Vagina (tissue), 2 donors: Measurements from ENCODE around the gene EPB41.

Source experiments
- CTCF ChIP-seq, 3 experiments: fragments of 450-650 bp in 2 of 3; fragments of 200-600 bp in 1 of 3; sonication (generic) in 1 of 3; IDR thresholded peaks; one replicate each; pipeline ENCODE4 v1.5.1; 2017 to 2019; ENCODE audit warnings: antibody characterized with exemption in 3 of 3, mild to moderate bottlenecking in 2 of 3, moderate library complexity in 2 of 3
- POLR2A ChIP-seq, 2 donors: fragments of 450-650 bp; IDR thresholded peaks; one replicate each; pipeline ENCODE4 v1.6.1; 2017; ENCODE audit warnings: antibody characterized with exemption in 2 of 2, mild to moderate bottlenecking in 2 of 2, moderate library complexity in 2 of 2
- POLR2AphosphoS5 ChIP-seq, 2 donors: sonication (generic); formaldehyde crosslinking; IDR thresholded peaks; one replicate each; pipeline ENCODE4 v1.9.0; 2017; ENCODE audit warnings: antibody characterized with exemption in 2 of 2, mild to moderate bottlenecking in 2 of 2, low read depth in 1 of 2; ENCODE audit not compliant: insufficient read depth in 1 of 2

DNA sequence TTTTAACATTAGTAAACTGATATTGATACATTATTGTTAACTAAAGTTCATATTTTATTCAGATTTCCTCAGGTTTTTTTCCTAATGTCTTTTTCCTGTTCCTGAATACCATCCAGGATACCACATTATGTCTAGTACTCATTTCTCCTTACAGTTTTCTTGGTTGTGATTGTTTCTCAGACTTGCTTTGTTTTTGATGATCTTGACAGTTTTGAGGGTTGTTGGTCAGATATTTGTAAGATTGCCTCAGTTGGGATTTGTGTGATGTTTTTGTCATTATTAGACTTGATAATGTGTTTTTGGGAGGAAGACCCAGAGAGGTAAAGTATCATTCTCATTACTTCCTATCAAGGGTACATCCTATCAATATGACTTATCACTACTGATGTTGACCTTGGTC, 19.5 kb downstream of the EPB41 start:
- TF ChIP-seq POLR2AphosphoS5 (IDR thresholded peaks at IDR 0.05; ENCODE audit: insufficient read depth in 1 of 2, low read depth in 1 of 2) (no peak), POLR2A (IDR thresholded peaks at IDR 0.05) (no peak), CTCF (IDR thresholded peaks at IDR 0.05) (no peak)
